Glutamatergic neuron (in vitro differentiated cells): ENCODE data around the gene ROM1. TPM values are rescaled to one million over a fixed set of nuclear protein-coding genes. Genes with fewer than 3 reads are reported as not detected.

Experiments used
- DNase-seq: peaks from one replicate; pipeline ENCODE4 v3.0.0; 2022
- H3K27ac Mint-ChIP-seq: one replicate; pipeline ENCODE4 v1.8.0; 2020; ENCODE audit warnings: mild to moderate bottlenecking, mixed read lengths, inconsistent platforms; ENCODE audit not compliant: unreplicated experiment
- H3K27me3 Mint-ChIP-seq: one replicate; pipeline ENCODE4 v1.8.0; 2020; ENCODE audit warnings: mild to moderate bottlenecking, moderate library complexity, mixed read lengths, inconsistent platforms; ENCODE audit not compliant: unreplicated experiment
- H3K36me3 Mint-ChIP-seq: one replicate; pipeline ENCODE4 v1.8.0; 2020; ENCODE audit warnings: mild to moderate bottlenecking, mixed read lengths, inconsistent platforms; ENCODE audit not compliant: unreplicated experiment
- H3K4me1 Mint-ChIP-seq: one replicate; pipeline ENCODE4 v1.8.0; 2020; ENCODE audit warnings: mild to moderate bottlenecking, low read depth, mixed read lengths, inconsistent platforms; ENCODE audit not compliant: unreplicated experiment
- H3K4me3 Mint-ChIP-seq: one replicate; pipeline ENCODE4 v1.8.0; 2020; ENCODE audit warnings: mild to moderate bottlenecking, mixed read lengths, inconsistent platforms; ENCODE audit not compliant: unreplicated experiment
- H3K9me3 Mint-ChIP-seq: one replicate; pipeline ENCODE4 v1.8.0; 2020; ENCODE audit warnings: mild to moderate bottlenecking, moderate library complexity, mixed read lengths, inconsistent platforms; ENCODE audit not compliant: unreplicated experiment
- total RNA-seq: library from RNA; stranded (reverse); fragmentation: NEBNext Ultra II Directional; extraction: Animal tissue kit (Norgen Biotek cat#: 25700); gene quantifications from one replicate; pipeline ENCODE4 v1.2.1, GENCODE V29; 2021; ENCODE audit not compliant: unreplicated experiment
- TF ChIP-seq, protein P1 (sequence below): fragments of 200-600 bp; sonication (generic); IDR thresholded peaks from one replicate; pipeline ENCODE4 v1.5.0; 2021; ENCODE audit not compliant: partially characterized antibody, unreplicated experiment

The ROM1 gene
- total RNA-seq, 1 donor from 2014 or later, result 1.3 TPM

DNA sequence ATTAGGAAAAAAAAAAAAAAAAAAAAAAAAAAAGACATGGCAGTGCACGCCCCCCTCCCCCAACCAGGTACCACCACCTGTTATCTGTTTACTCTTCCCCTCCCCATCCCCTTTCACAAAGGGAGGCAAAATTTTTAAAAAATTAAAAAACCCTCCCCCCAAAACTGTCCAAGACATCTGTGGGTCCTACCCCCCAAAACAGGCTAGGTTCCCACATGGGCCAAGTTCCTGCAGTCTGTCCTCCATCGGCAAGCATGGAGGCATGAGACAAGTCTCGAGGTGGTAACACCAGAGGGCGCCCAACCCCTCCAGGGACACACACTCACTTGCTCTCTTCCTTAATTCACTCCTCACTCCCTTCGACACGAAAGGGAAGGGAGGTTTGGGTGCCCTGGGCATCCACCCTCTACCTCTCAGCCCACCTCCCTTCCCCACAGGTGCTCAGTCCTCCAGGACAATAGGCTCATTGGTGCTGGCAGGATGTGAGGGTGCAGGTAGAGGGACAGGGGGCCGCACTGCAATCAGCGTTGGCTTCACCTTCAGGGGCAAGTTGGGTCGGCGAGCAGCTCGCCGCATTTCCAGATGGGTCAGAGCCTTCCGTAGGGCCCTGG is 19.5 kb upstream of the ROM1 start:
- H3K27ac Mint-ChIP-seq, result peak overlapping the region; percentile 98
- H3K4me1 Mint-ChIP-seq, result peaks cover 18% of the 10 kb centered on the region
- H3K4me3 Mint-ChIP-seq, result peak overlapping the region; percentile 70
- DNase-seq, result peak; percentile 79
- TF ChIP-seq, protein P1, sequence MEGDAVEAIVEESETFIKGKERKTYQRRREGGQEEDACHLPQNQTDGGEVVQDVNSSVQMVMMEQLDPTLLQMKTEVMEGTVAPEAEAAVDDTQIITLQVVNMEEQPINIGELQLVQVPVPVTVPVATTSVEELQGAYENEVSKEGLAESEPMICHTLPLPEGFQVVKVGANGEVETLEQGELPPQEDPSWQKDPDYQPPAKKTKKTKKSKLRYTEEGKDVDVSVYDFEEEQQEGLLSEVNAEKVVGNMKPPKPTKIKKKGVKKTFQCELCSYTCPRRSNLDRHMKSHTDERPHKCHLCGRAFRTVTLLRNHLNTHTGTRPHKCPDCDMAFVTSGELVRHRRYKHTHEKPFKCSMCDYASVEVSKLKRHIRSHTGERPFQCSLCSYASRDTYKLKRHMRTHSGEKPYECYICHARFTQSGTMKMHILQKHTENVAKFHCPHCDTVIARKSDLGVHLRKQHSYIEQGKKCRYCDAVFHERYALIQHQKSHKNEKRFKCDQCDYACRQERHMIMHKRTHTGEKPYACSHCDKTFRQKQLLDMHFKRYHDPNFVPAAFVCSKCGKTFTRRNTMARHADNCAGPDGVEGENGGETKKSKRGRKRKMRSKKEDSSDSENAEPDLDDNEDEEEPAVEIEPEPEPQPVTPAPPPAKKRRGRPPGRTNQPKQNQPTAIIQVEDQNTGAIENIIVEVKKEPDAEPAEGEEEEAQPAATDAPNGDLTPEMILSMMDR, result peak; percentile 29
- peaks cover 26% of the 10 kb centered on the region for H3K9me3 Mint-ChIP-seq
- H3K36me3 Mint-ChIP-seq, result no peaks in the 10 kb centered on the region
- H3K27me3 Mint-ChIP-seq, result peaks cover 2% of the 10 kb centered on the region

DNA sequence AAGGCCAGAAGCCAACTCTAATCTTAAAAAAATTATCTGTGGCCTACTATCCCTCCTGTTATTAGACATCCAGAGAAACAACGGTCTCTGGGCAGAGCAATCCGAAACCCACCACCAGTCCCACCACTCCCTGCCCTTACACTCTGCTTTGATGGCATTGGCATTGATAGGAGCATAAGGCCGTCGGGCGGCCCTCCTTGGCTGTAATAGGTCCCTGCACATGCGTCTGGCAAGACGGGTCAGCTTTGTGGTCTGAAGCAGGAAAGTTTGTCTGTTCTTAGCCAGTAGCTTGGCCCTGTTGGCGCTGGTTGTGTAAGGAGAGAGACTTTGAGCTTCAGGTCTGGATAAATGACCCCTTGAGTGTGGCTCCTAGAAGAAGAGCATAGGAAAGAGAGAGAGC is 17.9 kb upstream of the ROM1 start:
- Mint-ChIP-seq H3K36me3 (no peaks in the 10 kb centered on the region), H3K4me1 (peaks cover 32% of the 10 kb centered on the region), H3K4me3 (no peak overlapping the region), H3K9me3 (peaks cover 36% of the 10 kb centered on the region), H3K27me3 (peaks cover 7% of the 10 kb centered on the region), H3K27ac (no peak overlapping the region)
- TF ChIP-seq, protein P1, result no peak
- no peak for DNase-seq

DNA sequence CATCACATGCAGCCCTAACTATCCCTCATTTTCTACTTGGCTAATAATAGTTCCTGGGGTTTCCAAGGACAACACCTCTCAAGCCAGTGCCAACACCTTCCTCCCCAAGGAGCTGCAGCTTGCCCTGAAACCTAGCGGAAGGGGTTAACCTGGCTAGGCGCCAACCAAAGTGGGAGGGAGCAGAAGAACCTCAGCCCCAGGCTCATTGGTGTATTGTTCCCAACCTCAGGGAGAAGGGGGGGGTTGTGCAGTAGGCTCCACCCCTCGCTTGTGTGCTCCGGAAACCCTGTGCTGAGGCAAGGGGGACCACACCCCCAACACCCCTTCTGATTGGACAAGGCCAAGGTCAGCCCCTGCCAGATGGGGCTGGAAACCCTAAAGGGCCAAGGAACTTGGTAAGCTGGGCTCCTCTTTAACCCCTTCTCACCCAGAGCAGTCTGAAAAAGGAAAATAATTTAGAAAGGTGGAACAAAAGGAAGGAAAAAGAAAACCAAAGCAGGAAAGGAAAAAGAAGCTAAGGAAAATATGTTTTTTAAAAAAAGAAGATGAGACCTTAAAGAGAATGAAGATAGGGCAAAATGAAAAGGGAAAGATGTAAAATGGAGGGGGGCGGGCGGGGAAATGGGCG is 13.9 kb upstream of the ROM1 start:
- H3K4me3 Mint-ChIP-seq, result peak overlapping the region; percentile 99
- peaks cover 8% of the 10 kb centered on the region for H3K36me3 Mint-ChIP-seq
- peaks cover 25% of the 10 kb centered on the region for H3K27me3 Mint-ChIP-seq
- DNase-seq, result peak; percentile 92
- peaks cover 32% of the 10 kb centered on the region for H3K9me3 Mint-ChIP-seq
- TF ChIP-seq, protein P1, result no peak
- H3K27ac Mint-ChIP-seq, result peak overlapping the region; percentile 93
- H3K4me1 Mint-ChIP-seq, result peaks cover 23% of the 10 kb centered on the region

DNA sequence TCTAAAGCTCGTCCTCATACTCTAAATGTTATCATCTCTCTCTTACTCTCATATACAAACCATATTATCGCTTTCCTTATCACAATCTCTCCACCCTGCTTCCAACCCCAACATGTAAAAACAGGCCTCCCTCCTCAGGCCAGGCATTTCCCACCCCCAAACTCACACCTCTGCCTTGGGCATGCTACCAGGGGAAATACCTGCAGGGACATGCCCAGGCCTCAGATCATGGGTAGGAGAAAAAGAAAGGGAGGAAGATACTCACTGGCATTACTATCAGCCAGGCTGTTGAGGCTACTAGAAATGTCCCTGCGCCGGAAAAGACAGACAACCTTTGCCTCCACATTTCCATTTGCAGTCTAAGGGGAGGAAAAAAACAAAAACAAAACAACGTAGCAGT is 13.2 kb upstream of the ROM1 start:
- peaks cover 8% of the 10 kb centered on the region for H3K36me3 Mint-ChIP-seq
- no peak for DNase-seq
- peaks cover 32% of the 10 kb centered on the region for H3K9me3 Mint-ChIP-seq
- peak overlapping the region; percentile 99 for H3K4me3 Mint-ChIP-seq
- peak overlapping the region; percentile 93 for H3K27ac Mint-ChIP-seq
- TF ChIP-seq, protein P1, result no peak
- H3K4me1 Mint-ChIP-seq, result peaks cover 23% of the 10 kb centered on the region
- H3K27me3 Mint-ChIP-seq, result peaks cover 27% of the 10 kb centered on the region
